Fibroblast of skin of abdomen (primary cell): Measurements from ENCODE around the gene SORL1-AS1.
"Not testable (repeated sequence)": the region's sequence is repeated elsewhere in the genome, so short reads cannot be mapped to it uniquely, and the experiment has no call there.

Source experiments
- DNase-seq: peaks from one replicate; pipeline ENCODE4 v3.0.0-alpha.2; 2013

The SORL1-AS1 gene

GRCh38 chr11:121452609-121453150 is at the start of gene SORL1-AS1:
Gene SORL1-AS1, minus strand, starts transcription at chr11:121452967.
- DNase-seq: no peak

DNA sequence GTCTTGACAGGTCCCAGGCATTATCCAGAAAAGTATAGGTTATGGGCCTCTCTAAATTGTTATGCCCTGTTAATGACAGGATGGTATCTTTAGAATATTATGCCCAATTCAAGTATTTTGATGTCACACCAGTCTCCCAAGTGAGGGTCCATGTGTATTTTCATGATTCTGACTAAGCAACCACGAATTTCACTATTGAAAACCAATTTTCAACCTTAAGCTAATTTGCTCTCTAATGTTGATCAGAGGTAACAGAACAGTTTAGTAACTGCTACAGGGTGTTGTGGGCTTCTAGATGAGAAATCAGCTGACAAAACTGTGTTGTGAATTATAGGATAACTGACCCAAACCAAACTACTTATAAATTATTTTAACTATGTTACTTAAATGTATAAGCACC is 48.0 kb upstream of the SORL1-AS1 start:
- DNase-seq: no peak

DNA sequence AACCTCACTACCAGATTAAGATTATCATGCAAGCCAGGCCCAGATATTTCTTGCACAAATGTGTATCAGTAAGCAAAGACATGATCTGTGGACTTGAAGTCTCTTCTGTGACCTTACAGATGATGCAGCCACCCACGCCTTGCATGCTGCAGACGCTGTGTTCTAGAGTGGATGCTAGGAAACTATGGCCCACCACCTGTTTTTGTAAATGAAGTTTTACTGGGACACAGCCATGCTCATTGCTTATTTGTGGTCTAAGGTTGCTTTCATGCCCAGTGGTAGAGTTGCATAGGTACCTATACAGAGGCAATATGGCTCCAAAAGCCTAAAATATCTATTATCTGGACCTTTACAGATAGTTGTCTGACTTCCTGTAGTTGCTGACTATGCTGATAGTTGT is 47.5 kb upstream of the SORL1-AS1 start:
- DNase-seq: no peak

- no peak for DNase-seq
Measured at GRCh38 chr11:121499405-121499804, 46.6 kb upstream of the SORL1-AS1 start.

GRCh38 chr11:121497176-121497998 is 44.6 kb upstream of the SORL1-AS1 start:
- DNase-seq: no peak

- no peak for DNase-seq
Measured at GRCh38 chr11:121494355-121495099, 41.8 kb upstream of the SORL1-AS1 start.

- DNase-seq: no peak
Measured at GRCh38 chr11:121489823-121490222, 37.1 kb upstream of the SORL1-AS1 start.

- no peak for DNase-seq
Measured at GRCh38 chr11:121488641-121489040, 35.9 kb upstream of the SORL1-AS1 start.

DNA sequence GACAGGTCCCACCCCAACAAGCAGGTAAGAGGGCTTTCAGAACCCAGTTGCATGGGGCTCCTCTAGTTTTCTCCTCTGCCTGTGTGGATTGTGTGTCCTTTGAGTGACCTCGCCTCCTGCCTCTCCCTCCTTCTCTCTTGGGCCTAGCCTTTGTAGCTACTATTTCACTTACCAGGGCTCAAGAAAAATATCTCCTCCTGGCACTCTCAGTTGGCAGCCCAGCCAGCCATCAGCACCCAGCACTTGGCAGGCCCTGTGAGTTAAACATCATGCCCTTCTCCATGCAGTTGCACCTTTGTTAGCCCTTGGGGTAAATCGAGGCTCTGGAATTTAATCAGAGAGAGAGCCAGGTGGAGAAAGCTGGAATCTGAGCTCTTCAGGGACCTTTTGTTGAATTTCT is 35.4 kb upstream of the SORL1-AS1 start:
- no peak for DNase-seq

DNA sequence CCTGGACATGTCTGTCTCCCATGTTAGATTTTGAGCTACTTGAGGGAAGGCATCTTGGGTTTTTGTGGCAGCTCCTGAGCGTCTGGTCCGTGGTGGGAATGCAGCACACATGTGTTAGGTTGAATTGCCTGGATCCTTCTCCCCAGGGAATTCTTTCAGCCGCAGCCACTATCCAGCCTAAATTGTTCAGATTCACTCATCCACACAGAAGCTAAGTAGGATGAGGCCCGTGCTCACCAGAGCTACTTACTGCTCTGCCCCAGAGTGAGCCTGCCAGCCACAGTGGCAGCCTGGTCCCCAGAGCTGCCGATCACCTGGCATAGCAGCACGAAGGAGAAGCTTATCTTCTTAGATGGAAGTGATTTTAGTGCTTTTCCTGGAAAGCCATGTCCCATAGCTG is 34.4 kb upstream of the SORL1-AS1 start:
- DNase-seq: peak; percentile 29

- DNase-seq: no peak
Measured at GRCh38 chr11:121486054-121486453, 33.3 kb upstream of the SORL1-AS1 start.

- no peak for DNase-seq
Measured at GRCh38 chr11:121485216-121485615, 32.4 kb upstream of the SORL1-AS1 start.

DNA sequence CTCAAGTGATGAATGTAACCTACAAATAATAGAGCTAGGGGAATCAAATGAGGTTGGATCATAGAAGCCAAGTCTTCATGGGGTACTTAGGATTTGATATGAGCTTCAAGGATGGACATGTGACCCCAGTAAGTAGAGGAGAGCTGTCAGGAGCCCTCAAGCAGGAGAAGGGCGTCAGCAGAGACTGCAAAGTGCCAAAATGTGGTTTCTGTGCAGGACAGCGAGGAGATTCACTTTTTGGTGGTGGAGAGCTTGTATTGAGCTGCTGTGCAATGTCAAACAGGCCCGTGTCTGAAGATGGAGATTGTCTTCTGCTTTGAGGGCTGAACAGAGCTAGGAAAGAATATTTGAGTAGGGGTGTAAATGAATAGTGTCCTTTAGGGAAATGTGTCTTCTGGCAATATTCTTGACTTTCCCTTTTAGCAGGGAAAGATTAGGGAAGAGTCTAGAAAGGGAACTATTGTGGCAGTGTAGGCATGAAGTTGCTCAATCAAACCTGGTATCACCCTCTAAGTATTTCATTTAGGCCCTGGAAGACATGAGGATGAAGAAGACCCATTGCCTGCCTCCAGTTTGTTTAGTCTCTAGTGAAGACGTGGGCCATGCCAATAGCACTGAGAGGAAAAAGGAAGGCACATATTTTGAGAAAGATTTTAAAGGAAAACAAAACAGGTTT is 31.2 kb upstream of the SORL1-AS1 start:
- DNase-seq: no peak

DNA sequence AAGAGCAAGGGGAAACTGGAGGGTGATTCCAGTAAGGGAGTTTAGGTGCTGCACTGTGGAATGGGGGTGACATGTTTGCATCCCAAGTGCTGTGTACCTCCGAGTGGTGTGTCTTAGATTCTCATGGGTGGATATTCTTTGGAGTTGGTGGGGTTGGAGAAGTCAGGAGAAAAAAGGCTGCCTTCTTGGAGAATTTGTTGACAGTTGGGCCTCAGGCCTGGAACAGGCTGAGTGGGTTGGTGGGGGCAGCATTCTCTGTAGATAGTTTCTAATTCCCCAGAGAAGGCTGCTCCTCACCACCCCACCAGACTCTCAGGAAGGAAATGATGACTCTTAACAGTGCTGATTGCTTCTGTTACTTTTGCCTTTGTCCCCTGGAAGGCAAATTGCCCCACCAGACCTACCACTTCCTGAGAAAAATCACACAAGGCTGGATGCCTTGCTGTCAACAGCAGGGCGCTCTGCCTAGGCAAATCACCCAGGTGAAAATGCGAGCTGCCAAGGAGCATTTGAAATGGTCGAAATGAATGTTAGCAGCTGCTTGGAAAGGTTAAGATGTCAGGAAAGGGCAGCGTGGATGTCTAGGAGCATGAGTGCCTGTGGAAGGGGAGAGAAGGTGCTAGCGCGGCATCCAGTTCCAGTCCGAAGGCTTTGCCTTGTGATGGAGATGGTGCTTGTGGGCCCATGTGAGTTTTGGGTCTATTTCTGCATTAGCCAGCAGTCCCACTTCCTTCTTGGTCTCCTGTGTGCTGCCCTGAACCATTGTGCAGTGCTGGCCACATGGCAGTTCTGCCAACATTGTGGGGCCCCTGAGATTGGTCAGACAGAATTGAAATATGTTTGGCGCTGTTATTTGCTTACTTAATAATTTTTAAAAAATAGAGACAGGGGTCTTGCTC is 29.7 kb upstream of the SORL1-AS1 start:
- peak; percentile 36 for DNase-seq

GRCh38 chr11:121481484-121482230 is 28.9 kb upstream of the SORL1-AS1 start:
- not testable (repeated sequence) for DNase-seq

- DNase-seq: no peak
Measured at GRCh38 chr11:121479698-121480238, 27.0 kb upstream of the SORL1-AS1 start.

DNA sequence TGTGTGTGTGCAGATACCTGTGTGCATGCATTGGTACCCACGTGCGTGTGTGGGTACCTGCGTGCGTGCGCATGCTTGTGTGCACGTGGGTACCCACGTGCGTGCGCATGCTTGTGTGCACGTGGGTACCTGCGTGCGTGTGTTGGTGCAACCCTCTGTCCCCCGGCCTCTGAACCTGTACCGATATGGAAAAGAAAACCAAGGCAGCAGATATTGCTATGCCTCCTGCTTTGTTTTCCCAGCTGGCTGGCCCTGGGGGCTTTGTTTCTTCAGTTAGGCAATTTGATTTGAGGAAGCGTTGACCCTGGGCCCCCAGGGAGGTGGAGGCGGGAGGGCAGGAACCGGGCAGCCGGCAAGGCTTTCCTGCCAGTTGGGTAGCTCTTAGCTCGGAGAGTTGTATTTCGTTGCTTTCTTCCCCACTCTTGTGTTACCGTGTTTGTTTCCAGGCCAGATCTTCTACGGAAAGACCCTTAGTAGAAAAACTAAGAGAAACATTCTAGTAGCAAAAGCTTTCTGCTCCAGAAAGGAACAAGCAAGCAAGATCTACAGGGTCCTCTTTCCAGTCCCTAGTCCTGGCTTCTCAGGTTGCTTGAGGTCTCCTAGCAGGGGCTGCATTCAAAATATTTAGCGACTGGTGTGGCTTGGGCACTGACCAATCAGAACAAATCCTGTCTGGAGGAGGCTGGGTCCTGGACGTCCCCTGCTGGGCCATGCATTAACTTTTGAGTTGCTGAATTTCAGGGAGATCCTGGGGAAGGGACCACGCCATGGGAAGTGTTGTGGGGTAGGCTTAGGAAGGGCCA is 26.3 kb upstream of the SORL1-AS1 start:
- DNase-seq: no peak

DNA sequence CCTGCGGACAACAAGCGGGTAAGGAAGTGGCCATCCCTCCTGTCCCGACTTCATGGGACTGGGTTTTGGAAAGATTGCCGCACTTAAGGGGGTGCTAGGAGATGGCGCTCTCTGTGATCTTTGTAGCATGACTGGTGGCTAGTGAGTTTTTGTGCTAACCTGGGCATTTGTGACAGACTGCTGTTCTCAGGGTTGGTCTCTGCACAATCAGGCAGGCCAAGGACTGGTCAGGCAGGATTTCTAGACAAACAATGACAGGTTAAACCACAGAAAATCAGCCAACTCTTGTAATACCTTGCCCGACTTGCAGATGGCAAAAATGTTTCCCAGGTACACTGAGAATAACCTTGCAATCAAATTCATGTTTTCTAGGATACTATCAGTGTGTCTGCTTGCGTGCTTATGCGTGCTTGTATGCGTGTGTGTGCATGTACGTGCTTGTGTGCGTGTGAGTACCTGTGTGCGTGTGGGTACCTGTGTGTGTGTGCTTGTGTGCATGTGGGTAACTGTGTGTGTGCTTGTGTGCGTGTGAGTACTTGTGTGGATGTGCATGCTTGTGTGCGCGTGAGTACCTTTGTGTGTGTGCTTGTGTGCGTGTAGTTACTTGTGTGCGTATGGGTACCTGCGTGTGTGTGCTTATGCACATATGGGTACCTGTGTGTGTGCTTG is 25.6 kb upstream of the SORL1-AS1 start:
- DNase-seq: no peak

GRCh38 chr11:121476379-121477032 is 23.7 kb upstream of the SORL1-AS1 start:
- DNase-seq: no peak
